ENCODE measurements around the gene CPLANE2. TPM values are rescaled to one million over a fixed set of nuclear protein-coding genes. Genes with fewer than 3 reads are reported as not detected.
"Not testable (repeated sequence)": the region's sequence is repeated elsewhere in the genome, so short reads cannot be mapped to it uniquely, and the experiment has no call there.

The CPLANE2 gene
- polyA plus RNA-seq, 1 donor from 2014 or later = 5.7 TPM

DNA sequence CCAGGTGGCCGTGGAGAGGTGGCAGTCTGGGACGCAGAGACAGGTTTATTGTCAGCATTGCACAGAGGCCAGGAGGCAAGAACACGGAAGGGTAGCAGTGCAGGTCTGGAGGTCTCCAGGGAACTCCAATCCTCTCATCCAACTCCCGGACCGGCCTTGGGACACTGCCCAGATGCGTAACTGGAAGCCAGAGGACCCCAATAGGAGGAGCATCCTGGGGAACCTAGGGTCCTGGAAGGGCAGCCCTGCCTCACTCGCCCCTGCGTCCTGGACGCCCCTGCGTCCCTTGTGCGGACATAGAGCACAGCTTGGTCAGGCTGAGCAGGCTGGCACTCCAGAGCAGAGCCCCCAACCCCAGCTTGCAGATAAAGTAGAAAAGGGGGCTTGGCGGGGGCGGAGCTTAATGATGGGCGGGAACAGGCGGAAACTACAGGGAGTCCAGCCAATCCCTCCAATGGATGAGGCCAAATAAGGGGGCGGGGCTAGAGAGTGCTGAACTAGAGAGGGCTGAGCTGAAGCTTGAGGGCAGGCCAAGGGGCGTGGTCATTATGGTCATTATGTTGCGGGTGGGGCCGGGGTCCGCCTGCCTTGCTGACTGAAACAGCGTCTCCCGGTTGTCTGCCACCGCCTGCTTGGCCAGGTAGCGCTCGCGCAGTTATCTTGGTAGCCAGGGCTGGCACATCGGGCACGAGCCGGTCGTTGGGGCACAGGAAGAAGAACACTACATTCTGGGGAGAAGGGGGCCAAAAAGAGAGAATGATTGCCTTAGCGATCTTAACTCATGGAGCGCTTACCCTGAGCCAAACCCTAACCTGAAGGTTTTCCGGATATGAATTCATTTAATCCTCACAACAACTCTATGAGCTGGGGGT, 20.9 kb downstream of the CPLANE2 start:
- no peak overlapping the region for H3K4me2 ChIP-seq (ENCODE audit: low read length)
- no peaks in the 10 kb centered on the region for H3K9me3 ChIP-seq (ENCODE audit: low read length)
- H3K79me2 ChIP-seq (replicated peaks; ENCODE audit: insufficient read depth, low read length) = no peaks in the 10 kb centered on the region
- no peak overlapping the region for H2AFZ ChIP-seq (ENCODE audit: low read depth, low read length)
- H3K36me3 ChIP-seq (ENCODE audit: insufficient read depth, low read length) = no peaks in the 10 kb centered on the region
- no peaks in the 10 kb centered on the region for H3K9me2 ChIP-seq (ENCODE audit: insufficient read depth, low read length)
- H3K27ac ChIP-seq (ENCODE audit: low read length) = no peak overlapping the region
- H4K20me1 ChIP-seq (ENCODE audit: insufficient read depth) = no peaks in the 10 kb centered on the region
- peak overlapping the region; percentile 21 for H3K4me3 ChIP-seq (ENCODE audit: low read length)
- no peak for TF ChIP-seq EZH2 (IDR thresholded peaks at IDR 0.05; ENCODE audit: borderline replicate concordance, insufficient read depth, low read length, poor library complexity, severe bottlenecking)
- TF ChIP-seq, protein P1, sequence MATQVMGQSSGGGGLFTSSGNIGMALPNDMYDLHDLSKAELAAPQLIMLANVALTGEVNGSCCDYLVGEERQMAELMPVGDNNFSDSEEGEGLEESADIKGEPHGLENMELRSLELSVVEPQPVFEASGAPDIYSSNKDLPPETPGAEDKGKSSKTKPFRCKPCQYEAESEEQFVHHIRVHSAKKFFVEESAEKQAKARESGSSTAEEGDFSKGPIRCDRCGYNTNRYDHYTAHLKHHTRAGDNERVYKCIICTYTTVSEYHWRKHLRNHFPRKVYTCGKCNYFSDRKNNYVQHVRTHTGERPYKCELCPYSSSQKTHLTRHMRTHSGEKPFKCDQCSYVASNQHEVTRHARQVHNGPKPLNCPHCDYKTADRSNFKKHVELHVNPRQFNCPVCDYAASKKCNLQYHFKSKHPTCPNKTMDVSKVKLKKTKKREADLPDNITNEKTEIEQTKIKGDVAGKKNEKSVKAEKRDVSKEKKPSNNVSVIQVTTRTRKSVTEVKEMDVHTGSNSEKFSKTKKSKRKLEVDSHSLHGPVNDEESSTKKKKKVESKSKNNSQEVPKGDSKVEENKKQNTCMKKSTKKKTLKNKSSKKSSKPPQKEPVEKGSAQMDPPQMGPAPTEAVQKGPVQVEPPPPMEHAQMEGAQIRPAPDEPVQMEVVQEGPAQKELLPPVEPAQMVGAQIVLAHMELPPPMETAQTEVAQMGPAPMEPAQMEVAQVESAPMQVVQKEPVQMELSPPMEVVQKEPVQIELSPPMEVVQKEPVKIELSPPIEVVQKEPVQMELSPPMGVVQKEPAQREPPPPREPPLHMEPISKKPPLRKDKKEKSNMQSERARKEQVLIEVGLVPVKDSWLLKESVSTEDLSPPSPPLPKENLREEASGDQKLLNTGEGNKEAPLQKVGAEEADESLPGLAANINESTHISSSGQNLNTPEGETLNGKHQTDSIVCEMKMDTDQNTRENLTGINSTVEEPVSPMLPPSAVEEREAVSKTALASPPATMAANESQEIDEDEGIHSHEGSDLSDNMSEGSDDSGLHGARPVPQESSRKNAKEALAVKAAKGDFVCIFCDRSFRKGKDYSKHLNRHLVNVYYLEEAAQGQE (IDR thresholded peaks at IDR 0.05; ENCODE audit: borderline replicate concordance) = no peak
- peaks cover 24% of the 10 kb centered on the region for H3K27me3 ChIP-seq (ENCODE audit: insufficient read depth, low read depth, low read length)
- H3F3A ChIP-seq (ENCODE audit: insufficient read depth, low read length, poor library complexity, severe bottlenecking) = no peaks in the 10 kb centered on the region
- no peak overlapping the region for H3K9ac ChIP-seq (ENCODE audit: low read length)

- H3K27ac ChIP-seq (ENCODE audit: low read length); H3K4me2 ChIP-seq (ENCODE audit: low read length): not testable (repeated sequence)
Observed at GRCh38 chr1:16215240-16215639, 21.7 kb downstream of the CPLANE2 start.

DNA sequence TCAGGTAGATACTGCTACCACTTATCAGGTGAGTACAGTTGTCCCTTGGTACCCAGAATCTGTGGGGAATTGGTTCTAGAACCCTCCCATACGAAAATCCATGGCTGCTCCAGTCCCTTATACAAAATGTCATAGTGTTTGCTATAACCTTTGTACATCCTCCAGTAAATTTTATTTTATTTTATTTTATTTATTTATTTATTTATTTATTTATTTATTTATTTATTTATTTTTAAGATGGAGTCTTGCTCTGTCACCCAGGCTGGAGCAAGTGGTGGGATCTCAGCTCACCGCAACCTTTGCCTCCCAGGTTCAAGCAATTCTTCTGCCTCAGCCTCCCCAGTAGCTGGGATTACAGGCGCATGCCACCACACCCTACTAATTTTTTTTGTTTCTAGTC, 23.4 kb downstream of the CPLANE2 start:
- not testable (repeated sequence) for H3K27ac ChIP-seq (ENCODE audit: low read length); H3K4me2 ChIP-seq (ENCODE audit: low read length); H3K9ac ChIP-seq (ENCODE audit: low read length); H4K20me1 ChIP-seq (ENCODE audit: insufficient read depth); H3K9me2 ChIP-seq (ENCODE audit: insufficient read depth, low read length); H3K36me3 ChIP-seq (ENCODE audit: insufficient read depth, low read length); H3K9me3 ChIP-seq (ENCODE audit: low read length); H2AFZ ChIP-seq (ENCODE audit: low read depth, low read length); H3K4me3 ChIP-seq (ENCODE audit: low read length); H3K79me2 ChIP-seq (replicated peaks; ENCODE audit: insufficient read depth, low read length); H3F3A ChIP-seq (ENCODE audit: insufficient read depth, low read length, poor library complexity, severe bottlenecking)
- H3K27me3 ChIP-seq (ENCODE audit: insufficient read depth, low read depth, low read length) = peaks cover 24% of the 10 kb centered on the region

More at GRCh38 chr1:16215240-16215639, 21.7 kb downstream of the CPLANE2 start:
- not testable (repeated sequence) for H3K9me3 ChIP-seq (ENCODE audit: low read length); H3F3A ChIP-seq (ENCODE audit: insufficient read depth, low read length, poor library complexity, severe bottlenecking); H3K9ac ChIP-seq (ENCODE audit: low read length); H3K4me3 ChIP-seq (ENCODE audit: low read length); H2AFZ ChIP-seq (ENCODE audit: low read depth, low read length); H3K79me2 ChIP-seq (replicated peaks; ENCODE audit: insufficient read depth, low read length); H3K36me3 ChIP-seq (ENCODE audit: insufficient read depth, low read length); H3K9me2 ChIP-seq (ENCODE audit: insufficient read depth, low read length); H4K20me1 ChIP-seq (ENCODE audit: insufficient read depth)
- peaks cover 24% of the 10 kb centered on the region for H3K27me3 ChIP-seq (ENCODE audit: insufficient read depth, low read depth, low read length)

GRCh38 chr1:16213013-16213412, 24.0 kb downstream of the CPLANE2 start:
- no peaks in the 10 kb centered on the region for H3K9me3 ChIP-seq (ENCODE audit: low read length)
- no peak overlapping the region for H3K4me2 ChIP-seq (ENCODE audit: low read length)
- H3K36me3 ChIP-seq (ENCODE audit: insufficient read depth, low read length) = no peaks in the 10 kb centered on the region
- H3F3A ChIP-seq (ENCODE audit: insufficient read depth, low read length, poor library complexity, severe bottlenecking) = no peaks in the 10 kb centered on the region
- no peak overlapping the region for H2AFZ ChIP-seq (ENCODE audit: low read depth, low read length)
- H3K9ac ChIP-seq (ENCODE audit: low read length) = no peak overlapping the region
- H3K27me3 ChIP-seq (ENCODE audit: insufficient read depth, low read depth, low read length) = peaks cover 24% of the 10 kb centered on the region
- no peaks in the 10 kb centered on the region for H4K20me1 ChIP-seq (ENCODE audit: insufficient read depth)
- H3K4me3 ChIP-seq (ENCODE audit: low read length) = no peak overlapping the region
- no peak overlapping the region for H3K27ac ChIP-seq (ENCODE audit: low read length)
- H3K79me2 ChIP-seq (replicated peaks; ENCODE audit: insufficient read depth, low read length) = no peaks in the 10 kb centered on the region
- H3K9me2 ChIP-seq (ENCODE audit: insufficient read depth, low read length) = no peaks in the 10 kb centered on the region
- TF ChIP-seq CTCF (IDR thresholded peaks at IDR 0.05; ENCODE audit: poor library complexity, severe bottlenecking) (no peak), RAD21 (conservative IDR thresholded peaks at IDR 0.05) (no peak), EP300 (conservative IDR thresholded peaks at IDR 0.05; ENCODE audit: poor library complexity, severe bottlenecking) (no peak), TAF1 (IDR thresholded peaks at IDR 0.05; ENCODE audit: low read depth) (no peak), MXI1 (conservative IDR thresholded peaks at IDR 0.05; ENCODE audit: poor library complexity, severe bottlenecking) (no peak), EZH2 (IDR thresholded peaks at IDR 0.05; ENCODE audit: borderline replicate concordance, insufficient read depth, low read length, poor library complexity, severe bottlenecking) (no peak), POLR2AphosphoS5 (IDR thresholded peaks at IDR 0.05) (no peak)
- TF ChIP-seq, protein P1 (IDR thresholded peaks at IDR 0.05; ENCODE audit: borderline replicate concordance) = no peak
